GM21360 (cell line): Measurements from ENCODE around the gene MCM10.

ENCODE experiments used
- ATAC-seq: cut with Tn5 transposase; IDR thresholded peaks from one replicate; pipeline ENCODE4 v1.9.1; 2021; ENCODE audit warnings: mild to moderate bottlenecking, moderate library complexity; ENCODE audit not compliant: unreplicated experiment

MCM10 gene

DNA sequence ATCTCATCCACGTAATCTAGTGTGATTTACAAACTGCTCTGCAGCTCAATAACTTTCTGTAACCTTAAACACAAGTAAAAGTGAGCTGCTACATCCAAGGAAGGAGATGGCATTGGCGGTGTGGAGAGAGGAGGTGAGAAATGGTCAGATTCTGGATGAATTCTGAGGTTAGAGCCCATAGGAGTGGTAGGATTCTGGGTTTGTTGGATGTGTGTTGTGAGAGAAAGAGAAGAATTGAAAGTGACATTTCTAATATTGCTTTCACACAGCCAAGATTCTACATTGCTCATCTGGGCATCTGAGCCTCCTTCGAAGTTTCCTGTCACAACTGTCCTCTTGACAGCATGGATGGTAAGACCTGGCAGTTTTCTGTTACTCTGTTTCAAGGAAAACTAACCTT, 2.5 kb downstream of the MCM10 start:
- ATAC-seq, result no peak

DNA sequence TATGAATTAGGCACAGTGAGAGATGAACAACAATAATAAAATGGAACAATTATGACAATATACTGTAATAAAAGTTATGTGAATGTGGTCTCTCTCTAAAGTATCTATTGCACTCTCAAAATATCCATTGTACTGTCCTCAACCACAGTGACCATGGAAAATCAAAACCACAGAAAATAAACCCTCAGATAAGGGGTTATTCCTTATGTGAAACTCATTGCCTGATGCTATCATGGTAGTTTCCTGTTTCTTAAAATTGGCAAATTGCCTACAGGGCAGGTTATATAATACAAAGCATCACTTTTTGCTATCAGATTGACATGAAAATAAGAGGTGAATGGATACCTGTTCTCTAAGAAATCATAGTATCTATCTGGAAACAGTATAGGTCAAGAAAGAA, 3.8 kb downstream of the MCM10 start:
- no peak for ATAC-seq

DNA sequence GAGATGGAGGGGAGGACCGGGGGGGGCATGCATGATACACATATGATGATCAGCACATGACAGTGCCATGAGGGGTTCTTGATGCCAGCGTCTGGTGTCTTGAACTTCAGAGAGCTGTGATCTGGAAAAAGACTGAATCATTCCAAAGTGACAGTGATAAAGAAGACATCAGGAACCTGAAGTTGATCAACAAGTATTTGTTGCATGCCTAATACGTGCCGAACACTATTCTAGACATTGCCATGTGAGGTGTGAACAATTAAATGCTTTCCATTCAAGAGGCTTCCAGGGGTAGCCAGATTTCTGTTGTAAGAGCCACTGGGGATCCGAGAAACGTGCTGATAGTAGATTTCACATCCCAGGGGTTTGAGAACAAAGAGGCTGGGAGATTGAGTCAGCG, 6.2 kb downstream of the MCM10 start:
- no peak for ATAC-seq

DNA sequence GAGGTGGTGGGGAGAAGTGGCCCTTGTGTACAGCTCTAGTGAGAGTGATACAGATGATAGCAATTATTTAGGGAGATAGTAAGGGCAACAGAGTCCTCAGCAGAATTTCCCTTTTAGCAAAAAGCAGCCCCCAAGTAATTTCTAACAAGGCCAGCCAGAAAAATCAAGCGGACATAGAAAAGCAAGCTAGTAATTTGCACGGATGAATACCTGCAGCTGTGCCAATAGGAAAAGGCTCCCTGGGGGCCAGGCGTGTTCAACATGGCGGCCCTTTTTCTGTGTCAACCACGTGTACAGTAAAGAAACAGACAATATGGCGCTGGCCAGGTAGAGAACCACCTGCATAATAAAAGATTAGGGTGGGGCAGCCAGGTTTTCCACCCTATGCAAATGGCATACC, 7.4 kb downstream of the MCM10 start:
- ATAC-seq, result no peak

DNA sequence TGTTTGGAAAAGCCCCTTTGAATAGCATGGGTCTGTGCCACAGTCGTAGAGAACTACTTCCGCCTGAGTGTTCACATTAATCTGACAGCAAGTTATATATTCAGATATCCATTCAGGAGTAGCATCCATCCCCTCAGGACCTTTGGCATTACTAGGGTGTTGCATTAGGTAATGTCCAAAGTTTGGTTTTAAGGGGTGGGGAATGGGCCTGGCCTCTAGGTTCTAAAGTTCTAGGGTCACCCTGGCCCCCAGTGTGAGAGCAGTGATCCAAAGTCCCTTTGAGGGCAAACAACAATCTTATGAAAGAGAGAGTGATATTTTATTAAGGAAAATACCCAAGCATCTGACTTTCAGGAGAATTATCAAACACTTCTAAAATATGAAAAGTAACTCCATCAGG, 12.3 kb downstream of the MCM10 start:
- no peak for ATAC-seq

DNA sequence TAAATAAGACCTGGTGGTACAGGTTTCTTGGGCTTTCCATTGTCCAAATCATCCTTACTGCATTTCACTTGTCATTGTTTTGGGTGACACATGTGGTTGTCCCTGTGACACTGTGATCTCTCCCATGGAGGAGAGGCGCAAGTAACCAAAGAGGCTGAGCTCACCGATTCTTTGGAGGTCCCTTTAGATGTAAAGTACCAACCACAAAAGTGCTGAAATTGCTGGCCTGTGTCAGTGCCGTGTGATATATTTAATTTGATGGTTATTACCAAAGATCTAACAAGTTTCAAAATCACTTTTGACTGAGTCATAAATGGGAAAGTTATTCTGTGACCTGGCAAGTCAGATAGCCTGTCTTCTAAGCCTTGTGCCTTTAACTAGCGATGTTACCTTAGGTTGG, 19.4 kb downstream of the MCM10 start:
- no peak for ATAC-seq

DNA sequence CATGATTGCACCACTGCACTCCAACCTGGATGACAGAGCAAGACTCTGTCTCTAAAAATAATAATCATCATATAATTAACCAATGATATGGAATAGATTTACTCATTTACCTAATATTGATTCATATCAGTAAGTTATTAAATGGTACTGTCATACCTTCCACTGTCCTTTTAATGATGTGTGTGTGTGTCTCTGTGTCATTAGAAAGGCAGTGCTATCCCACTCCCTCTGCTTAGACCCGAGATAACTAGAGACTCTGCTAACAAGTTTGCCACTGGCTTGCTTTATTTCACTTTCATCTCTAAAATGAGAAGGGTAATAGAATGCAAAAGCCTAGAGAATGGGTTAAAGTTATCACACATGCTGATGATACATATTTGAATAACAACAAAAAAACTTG, 21.1 kb downstream of the MCM10 start:
- no peak for ATAC-seq

DNA sequence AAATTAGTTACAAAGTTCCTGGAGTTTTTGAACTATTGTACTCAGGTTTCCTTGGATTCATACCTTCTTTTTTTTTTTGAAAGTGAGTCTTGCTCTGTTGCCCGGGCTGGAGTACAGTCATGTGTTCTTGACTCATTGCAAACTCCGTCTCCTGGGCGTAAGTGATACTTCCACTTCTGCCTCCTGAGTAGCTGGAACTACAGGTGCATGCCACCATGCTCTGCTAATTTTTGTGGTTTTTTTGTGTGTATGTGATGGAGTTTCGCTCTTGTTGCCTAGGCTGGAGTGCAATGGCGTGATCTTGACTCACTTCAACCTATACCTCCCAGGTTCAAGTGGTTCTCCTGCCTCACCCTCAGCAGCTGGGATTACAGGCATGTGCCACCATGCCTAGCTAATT, 22.3 kb downstream of the MCM10 start:
- ATAC-seq, result peak; percentile 67

DNA sequence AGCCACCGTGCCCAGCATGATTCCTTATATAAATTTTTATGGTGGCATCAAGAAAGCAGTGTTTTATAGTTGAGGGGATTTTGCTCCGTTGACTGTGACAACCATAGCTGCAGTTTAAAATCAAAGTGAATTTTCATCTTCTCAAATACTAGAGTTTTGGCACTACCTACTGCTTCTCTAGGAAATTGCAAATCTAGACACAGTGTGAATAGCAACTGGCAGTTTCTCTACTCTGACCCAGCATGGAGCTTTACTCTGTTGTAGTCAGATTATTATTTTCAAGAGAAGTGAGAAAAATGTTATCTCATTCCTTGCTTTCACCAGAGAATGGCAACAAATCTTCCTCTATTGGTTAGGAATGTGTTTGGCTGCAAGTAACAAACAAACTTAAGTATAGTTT, 22.9 kb downstream of the MCM10 start:
- ATAC-seq, result no peak

DNA sequence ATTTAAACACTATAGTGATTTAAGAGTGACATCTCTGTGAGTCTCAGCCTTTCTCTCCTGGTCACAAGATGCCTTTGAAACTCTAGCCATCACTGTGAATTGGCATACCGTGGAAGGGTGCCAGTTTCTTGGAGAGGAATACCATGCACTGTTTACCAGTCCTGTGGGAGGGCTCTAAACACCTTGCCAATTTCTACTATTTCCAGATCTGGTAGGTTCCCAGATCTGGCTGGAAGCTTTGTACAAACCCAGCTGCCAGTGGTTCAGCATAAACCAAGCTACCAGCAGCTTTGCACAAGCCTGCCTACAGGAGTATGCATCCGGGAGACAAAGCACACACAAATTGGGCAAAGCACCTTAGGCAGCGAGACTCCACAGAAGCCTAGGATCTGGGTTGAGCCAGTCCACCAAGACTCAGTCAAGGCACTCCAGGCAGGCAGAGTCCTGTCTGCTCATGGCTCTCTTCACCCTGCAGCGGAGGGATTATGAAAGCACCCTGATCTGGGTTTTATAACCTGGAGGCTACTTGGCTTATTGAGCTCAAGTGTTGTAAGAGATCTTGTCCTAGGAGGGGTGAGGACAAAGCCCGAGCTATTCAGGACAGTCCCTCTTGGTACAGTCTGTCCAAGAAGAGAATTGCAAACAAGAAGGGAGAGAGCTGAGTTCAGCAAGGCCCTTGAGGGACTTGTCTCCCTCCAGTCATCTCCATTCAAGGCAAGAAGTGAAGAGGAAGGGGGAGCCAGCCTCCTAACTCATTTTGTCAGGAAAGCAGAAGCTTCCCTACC, 23.6 kb downstream of the MCM10 start:
- no peak for ATAC-seq

DNA sequence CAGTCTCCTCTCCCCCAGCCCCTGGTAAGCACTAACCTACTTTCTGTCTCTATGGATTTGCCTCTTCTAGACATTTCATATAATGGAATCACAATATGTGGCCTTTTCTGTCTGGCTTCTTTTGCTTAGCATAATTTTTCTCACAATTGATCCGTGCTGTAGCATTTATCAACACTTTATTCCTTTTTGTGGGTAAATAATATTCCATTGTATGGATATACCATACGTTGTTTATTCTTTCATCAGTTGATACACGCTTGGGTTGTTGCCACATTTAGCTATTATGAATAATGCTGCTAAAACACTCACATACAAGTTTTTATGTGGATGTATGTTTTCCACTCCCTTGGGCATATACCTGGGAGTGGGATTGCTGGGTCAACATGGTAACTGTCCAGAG, 25.8 kb downstream of the MCM10 start:
- no peak for ATAC-seq

DNA sequence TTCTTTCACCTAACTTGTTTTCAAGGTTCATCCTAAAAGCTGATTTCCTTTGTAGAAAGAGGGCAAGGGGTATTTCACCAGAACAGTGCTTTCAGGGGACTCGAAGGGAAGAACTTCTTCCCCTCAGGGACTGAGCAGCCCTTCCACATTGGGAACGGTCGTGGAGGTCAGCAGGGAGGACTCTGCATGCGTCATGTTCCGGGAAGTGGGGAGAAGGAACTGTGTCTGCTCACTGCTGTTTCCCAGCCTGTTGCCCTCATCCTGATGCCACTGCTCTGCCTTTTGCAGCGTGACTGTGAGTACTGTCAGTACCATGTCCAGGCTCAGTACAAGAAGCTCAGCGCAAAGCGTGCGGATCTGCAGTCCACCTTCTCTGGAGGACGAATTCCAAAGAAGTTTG, 27.2 kb downstream of the MCM10 start:
- no peak for ATAC-seq

DNA sequence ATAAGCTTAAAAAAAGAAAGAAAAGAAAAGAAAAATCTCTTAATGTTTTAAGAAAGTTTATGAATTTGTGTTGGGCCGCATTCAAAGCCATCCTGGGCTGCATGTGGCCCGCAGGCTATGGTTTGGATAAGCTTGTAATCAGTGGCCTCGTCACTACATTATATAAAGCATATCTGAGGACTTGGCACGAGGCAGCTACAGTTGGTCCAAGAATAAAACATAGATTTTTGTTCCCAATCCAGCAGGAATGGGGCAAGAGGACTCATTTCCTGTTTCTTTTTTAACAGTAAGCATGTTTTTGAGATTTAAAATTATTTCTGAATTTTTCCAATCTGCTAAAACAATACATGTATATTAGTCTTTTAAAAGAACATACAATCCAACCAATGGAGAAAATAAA, 28.6 kb downstream of the MCM10 start:
- ATAC-seq, result no peak

DNA sequence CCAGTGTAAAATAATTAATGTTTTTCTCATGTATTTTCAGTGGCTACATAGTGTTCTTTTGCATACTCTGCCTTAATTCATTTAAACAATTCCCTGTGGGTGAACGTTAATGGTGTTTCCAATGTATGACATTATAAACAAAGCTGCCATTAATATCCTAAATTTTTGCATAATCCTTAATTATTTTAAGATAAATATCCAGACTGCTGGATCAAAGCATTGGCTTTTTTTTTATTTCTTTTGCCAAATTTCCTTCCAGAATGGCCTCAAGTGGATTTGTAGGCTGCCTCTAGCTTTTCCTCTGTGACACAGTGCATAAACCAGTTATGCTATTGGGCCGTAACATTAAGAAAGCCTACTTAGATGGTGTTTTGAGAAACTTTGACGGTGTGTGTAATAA, 29.5 kb downstream of the MCM10 start:
- ATAC-seq, result no peak

DNA sequence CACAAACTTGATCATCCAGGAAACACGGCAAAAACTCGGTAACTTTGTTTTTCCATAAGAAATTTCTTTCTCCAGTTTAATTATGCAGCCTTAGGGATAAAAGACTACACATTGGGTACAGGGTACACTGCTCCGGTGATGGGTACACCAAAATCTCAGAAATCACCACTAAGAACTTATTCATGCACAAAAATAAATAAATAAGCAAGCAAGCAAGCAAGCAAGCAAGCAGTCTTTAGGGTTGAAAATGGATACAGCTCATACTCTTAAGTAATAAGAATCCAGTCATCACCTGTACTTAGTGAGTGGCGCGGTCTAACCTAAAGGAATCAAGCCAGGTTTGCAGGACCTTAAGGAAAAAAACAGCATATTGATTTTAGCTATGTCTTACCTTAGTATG, 30.0 kb downstream of the MCM10 start:
- ATAC-seq, result no peak

DNA sequence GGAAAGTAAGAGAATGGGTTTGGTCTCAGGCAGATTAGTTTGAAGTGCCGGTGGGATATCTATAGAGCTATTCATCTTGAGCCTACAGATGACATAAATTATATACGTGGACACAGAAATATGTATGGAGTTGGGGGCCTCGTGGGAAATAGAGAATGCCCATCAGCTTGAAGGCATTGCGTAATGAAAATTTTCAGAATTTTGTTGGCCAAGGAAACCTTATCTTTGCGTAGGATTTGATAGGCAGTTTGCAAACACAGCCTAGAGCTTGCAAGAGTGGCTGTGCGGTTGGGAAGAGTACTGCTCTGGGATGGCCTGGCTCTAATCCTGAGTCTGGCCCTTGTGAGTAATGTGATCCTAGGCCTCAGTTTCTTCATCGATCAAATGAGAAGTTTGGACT, 32.3 kb downstream of the MCM10 start:
- ATAC-seq, result no peak

DNA sequence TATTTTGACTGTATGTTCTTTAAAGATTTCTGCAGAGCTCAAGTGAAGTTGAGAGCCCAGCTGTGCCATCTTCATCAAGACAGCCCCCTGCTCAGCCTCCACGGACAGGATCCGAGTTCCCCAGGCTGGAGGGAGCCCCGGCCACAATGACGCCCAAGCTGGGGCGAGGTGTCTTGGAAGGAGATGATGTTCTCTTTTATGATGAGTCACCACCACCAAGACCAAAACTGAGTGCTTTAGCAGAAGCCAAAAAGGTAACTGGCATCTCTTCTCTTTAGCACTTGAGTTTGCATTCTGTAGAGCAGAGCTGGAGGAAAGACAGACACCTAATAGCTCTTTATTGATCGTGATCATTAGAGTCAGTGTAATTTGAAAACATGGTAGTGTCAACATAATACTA, 33.7 kb downstream of the MCM10 start:
- no peak for ATAC-seq

DNA sequence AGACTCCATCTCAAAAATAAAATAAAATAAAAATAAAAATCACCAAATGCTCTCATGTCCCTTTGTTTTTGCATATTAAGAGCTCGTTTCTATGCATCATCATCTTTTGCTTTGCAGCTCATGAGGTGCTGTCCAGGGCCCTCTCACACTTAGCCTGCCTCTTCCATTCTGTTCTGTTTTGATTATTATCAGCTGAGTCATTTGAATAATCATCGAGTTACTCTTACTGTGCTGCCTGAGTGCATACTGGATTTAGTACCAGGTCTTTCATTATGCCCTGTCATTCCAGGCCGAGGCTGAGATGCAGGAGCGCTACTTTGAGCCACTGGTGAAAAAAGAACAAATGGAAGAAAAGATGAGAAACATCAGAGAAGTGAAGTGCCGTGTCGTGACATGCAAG, 39.8 kb downstream of the MCM10 start:
- ATAC-seq, result no peak

DNA sequence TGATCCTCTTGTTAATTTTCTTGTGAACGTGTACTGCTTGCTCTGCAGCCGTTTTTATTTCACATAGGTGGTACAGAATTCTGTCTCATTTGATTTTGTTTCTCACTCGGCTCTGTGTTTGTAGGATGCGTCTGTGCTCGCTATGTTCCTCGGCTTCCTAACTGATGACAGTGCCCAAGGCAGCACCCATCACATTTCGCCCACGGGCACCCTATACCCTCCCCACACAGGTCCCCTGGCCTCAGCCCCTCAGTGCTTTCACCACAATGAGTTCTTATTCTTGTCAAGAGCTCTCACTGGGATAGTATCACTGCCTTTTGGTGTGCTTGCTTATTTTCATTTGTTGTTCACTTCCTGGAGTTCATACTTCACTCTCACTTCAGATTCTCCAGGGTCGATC, 44.7 kb downstream of the MCM10 start:
- ATAC-seq, result no peak

DNA sequence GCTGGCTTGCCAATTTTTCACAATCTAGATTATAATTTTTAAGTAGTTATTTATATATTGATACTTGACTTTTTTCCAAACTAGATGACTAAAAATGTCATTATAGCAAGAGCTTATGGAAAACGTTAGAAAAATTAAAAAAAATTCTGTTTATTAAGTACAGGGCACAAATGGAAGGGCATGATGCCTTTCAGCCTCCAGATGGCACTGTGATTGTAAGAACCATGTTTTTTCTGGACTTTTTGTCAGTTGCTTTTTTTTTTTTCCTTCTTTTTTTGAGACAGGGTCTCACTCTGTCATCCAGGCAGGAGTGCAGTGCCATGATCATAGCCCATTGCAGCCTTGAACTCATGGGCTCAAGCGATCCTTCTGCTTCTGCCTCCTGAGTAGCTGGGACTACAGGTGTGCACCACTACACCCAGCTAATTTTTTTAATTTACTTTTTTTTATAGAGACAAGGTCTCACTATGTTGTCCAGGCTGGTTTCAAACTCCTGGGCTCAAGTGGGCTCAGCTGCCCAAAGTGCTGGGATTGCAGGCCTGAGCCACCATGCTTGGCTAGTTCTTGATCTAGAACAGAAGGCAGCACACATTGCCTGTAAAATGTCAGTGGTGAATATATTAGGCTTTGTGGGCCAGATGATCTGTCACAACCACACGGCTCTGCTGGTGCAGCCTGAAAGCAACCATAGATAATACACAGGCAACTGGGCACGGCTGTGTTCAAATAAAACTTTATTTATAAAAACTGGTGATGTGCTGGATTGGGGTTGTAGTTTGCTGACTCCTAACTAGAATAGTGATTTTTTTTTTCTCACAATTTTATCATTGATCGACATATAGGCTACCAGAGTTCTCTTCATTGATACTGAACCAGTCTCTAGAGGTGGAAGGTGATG, 45.4 kb downstream of the MCM10 start:
- ATAC-seq, result no peak

DNA sequence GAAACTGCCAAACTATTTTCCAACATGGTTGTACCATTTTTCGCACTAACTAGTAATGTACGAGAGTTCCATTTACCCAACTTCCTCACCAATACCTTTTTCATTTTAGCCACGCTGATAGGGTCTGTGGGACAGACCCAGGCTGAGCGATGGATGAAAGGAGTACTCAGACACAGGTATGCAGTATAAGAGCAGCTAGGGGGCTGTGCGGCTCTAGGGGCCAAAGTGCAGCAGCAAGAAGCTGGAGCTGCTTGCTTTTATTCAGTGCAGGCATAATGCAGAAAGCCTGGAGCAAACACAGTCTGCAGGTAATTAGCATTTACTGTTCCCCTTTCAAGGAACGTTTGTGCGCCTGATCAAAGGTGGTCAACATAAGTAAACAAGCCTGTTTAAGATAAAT, 51.8 kb downstream of the MCM10 start:
- no peak for ATAC-seq

DNA sequence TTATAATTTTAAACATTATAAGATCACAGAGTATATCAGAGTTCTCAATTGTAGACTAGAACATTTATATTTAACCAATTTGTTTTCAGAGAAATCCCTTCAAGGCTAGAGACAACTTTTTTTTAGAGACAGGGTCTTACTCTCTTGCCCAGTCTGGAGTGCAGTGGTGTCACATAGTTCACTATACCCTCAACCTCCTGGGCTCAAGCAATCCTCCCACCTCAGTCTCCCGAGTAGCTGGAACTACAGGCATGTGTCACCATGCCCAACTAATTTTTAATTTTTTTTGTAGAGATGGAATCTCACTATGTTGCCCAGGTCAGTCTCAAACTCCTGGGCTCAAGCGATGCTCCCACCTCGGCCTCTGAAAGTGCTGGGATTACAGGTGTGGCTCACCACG, 57.5 kb downstream of the MCM10 start:
- no peak for ATAC-seq
